Daoy (cell line): Measurements from ENCODE around the gene FGF5. TPM values are rescaled to one million over a fixed set of nuclear protein-coding genes. Genes with fewer than 3 reads are reported as not detected.
A peak's percentile ranks its signal among the peaks of the same experiment; 100 is the strongest.
"Not testable (repeated sequence)": the region's sequence is repeated elsewhere in the genome, so short reads cannot be mapped to it uniquely, and the experiment has no call there.

ENCODE experiments used
- DNase-seq: peaks from one replicate; pipeline ENCODE4 v3.0.0-alpha.2; 2015; ENCODE audit warnings: low read depth
- total RNA-seq: library from RNA; depleted of rRNA; stranded (reverse); fragments of >200 nt; shearing (Covaris generic); gene quantifications from 2 replicates; pipeline ENCODE4 v1.2.3, GENCODE V29; 2014

FGF5 gene
- total RNA-seq, 1 experiment from 2014 or later: 0.23 TPM

GRCh38 chr4:80295336-80295735 is 28.9 kb downstream of the FGF5 start:
- no peak for DNase-seq

GRCh38 chr4:80295826-80296225 is 29.4 kb downstream of the FGF5 start:
- DNase-seq: no peak

GRCh38 chr4:80301884-80302283 is 35.4 kb downstream of the FGF5 start:
- DNase-seq: no peak

- DNase-seq: no peak
Measured at GRCh38 chr4:80302616-80303223, 36.3 kb downstream of the FGF5 start.

DNA sequence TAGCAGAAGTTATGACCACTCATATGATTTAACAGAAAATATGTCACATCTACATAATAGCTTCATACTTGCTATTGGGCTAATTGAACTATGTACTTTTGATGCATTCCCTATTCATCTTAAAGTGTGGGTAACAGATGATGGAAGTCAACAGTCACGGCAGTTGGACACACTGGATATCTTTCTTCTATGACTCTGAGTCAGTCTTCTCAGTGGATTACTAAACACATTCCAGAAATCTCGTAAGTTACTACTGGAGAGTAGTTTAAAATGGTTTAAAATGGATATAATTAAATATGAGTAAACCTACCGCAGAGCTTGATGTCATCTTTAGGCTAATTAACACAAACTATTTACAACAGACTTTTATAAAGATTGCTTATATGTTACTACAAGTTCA is 39.0 kb downstream of the FGF5 start:
- DNase-seq: peak; percentile 23

DNA sequence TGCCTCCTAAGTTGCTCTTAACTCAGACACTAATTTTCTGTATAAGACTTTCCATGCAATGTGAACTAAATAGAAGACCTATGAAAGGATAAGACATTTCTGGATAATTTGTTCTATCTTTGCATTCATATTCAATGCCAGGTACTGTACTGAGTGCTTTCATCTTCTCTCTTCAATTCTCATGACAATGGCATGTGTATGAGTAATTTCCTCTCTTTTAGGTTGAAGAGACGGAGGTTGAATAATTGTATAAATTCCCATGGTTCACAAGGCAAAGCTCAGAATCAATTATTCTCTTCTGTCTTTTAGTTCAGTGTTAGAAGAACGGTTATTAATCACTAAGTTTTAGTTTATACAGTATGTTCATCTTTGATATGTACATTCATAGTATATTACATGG is 39.8 kb downstream of the FGF5 start:
- peak; percentile 20 for DNase-seq

- DNase-seq: peak; percentile 57
Measured at GRCh38 chr4:80307183-80307735, 40.8 kb downstream of the FGF5 start.

- DNase-seq: peak; percentile 62
Measured at GRCh38 chr4:80307774-80308465, 41.5 kb downstream of the FGF5 start.

DNA sequence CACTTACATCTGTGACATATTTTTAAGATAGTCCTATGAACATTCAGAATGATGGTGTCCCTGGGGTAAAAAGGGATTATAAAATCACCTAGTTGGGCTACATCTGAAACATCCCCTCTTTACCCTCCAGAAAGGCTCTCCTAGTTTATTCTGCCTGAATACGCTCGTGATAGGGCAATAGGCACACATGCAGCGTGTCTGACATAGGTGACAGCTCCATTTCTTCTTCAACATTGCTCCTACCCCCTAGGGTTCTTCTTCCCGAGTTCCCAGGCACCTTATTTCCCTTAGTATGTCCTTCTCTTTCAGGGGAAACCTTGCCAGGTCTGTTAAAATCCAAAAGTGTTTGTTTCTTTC is 42.0 kb downstream of the FGF5 start:
- no peak for DNase-seq

DNA sequence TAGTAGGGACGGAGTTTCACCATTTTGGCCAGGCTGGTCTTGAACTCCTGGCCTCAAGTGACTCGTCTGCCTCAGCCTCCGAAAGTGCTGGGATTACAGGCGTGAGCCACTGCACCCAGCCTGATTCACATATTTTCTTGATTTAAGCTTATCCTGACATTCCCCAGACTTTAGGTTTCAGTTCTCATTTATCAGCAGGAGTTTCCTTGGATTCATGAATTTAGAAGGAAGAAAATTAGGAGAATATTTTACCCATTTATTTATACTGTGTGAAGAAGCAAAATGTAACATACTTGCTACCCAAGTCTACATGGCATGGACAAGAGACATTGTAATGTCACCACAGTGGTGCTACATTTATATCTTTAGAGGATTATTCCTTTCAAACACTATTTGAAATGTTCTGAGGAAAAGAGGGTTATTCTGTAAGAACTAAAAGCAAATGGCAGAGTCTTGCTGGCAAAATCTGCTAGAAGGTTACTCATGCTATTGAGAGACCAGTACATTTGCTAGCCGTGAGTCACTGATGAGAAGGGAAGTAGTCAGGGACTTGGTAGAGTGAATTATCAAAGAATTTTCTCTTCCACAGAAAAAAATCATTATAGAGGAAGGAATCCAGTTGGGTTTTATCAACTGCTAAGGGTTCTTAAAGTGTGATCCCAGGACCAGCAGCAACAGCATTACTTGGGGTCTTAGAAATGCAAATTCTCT is 43.0 kb downstream of the FGF5 start:
- peak; percentile 73 for DNase-seq

GRCh38 chr4:80311130-80311529 is 44.7 kb downstream of the FGF5 start:
- DNase-seq: no peak

- no peak for DNase-seq
Measured at GRCh38 chr4:80312124-80312523, 45.7 kb downstream of the FGF5 start.

DNA sequence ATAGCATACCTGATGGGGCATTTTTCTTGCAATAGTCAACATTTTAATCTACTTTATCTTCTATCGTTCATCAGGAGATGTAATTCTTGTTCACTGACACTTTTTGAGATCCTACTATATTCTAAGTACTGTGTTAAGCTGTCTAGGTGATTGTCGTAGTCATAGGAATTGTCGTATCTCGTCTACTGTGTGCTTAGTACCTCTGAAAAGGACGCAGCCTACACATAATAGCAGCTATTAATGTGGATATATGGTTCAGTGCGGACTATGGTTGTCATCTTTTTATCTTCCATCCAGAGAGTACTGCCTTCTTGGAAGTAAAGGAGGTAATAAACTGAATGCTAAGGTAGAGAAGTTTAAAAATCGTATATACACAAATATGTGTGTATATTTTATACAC is 47.2 kb downstream of the FGF5 start:
- no peak for DNase-seq

DNA sequence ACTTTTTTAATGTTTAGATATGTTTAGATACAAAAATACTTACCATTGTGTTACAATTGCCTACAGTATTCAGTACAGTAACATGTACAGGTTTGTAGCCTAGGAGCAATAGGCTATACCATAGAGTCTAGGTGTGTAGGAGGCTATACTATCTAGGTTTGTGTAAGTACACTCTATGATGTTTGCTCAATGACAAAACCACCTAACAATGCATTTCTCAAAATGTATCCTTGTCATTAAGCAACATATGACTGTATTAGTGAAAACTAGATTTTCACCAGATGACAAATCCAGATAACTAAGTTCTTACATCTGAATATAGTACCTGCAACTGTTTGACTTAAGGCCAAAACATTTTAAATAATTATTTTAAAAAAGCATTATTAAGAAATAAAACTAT is 49.4 kb downstream of the FGF5 start:
- not testable (repeated sequence) for DNase-seq

GRCh38 chr4:80321341-80321740 is 54.9 kb downstream of the FGF5 start:
- DNase-seq: no peak

DNA sequence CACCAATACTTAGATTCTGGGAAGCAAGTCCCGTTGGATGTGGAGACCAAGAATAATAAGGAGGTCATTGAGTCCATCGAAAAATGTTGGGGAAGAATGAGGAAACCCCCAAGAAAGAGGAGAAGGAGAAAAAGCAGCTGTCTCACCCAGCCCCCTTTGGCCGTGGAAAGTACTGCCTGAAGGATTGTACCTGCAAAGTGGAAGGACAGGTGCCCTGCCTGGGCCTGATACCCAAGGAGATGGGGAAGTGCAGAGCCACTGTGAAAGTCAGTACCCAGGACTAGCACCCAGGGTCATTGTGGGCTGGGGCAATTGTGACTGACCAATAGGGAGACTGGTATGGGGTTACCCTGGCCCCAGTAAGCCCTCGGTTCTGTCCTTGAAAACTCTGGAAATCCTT is 55.3 kb downstream of the FGF5 start:
- DNase-seq: no peak

DNA sequence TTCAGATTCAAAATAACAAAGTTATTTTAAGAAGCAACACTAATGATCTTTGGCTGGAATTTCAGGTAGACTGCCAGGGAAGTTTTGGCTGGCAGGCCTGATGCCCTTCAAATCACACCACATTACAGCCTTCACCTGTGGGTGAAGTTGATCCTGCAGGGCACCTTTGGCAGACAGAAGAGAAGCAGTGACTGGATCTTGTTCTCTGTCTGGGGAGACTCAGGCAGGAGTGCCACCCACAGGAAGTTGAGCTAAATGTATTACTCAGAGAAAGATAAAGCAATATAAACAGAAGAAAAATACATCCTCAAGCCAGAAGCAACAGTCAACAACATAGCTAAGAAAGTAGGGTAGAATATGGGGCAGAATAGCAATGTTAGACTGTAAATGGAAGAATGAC is 56.3 kb downstream of the FGF5 start:
- DNase-seq: peak; percentile 31

GRCh38 chr4:80324171-80324570 is 57.7 kb downstream of the FGF5 start:
- DNase-seq: no peak

- DNase-seq: no peak
Measured at GRCh38 chr4:80331693-80332092, 65.2 kb downstream of the FGF5 start.

DNA sequence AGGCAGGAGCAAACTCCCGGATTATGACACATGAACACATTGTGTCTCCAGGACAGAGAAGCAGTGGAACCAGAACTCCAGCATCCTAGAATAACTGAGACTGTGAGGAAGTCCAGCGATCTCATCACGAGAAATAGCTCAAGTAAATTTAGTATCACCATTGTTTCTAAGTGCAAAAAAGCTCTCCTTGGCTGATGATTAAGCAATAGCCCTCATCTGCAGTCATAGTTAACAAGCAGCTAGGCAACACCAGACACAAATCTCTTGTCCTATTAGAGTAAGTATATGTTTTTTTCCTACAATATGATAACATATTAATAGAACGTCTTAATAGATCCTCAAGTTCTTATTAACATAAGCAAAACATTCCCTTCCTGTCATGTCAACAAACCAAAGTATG is 66.7 kb downstream of the FGF5 start:
- no peak for DNase-seq

DNA sequence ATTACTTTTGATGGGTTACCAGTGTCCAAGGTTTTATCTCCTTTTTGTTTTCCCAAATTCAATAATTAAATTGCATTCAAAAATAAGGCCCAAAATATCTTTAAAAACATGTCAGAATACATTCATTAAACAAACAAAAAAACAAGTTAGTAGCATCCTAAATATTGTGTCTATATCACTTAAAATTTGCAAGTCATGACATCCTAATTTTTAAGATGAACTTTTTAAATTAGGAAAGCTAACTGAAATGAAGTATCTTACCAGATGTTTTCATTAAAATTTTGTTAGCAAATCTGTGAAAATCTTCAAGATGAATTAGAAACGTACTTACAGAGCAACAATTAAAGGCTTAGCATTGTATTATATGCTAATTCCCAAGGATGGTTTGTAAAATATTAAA is 68.1 kb downstream of the FGF5 start:
- no peak for DNase-seq

DNA sequence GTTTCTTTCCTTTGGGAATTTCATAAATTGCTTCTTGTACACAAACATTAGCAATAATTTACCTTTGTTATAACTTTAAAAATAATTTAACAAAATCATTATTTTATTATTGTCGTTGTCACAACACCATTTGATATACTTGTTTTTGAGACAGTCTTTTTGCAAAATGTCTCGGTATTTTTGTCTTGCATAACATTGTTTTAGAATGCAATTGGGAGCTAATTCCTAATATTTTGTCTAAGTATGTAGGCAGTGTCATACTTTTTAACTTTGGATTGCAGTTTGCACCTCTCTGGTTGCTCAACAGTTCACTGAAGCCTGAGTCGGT is 68.7 kb downstream of the FGF5 start:
- no peak for DNase-seq
